ENCODE measurements around the gene TTLL8.

Gene TTLL8

GRCh38 chr22:50061824-50062355, 3.8 kb upstream of the TTLL8 start:
- no peak for TF ChIP-seq TCF12 (IDR thresholded peaks at IDR 0.05; ENCODE audit: low read depth)

GRCh38 chr22:50061141-50061823, 3.2 kb upstream of the TTLL8 start:
- TF ChIP-seq REST (IDR thresholded peaks at IDR 0.05; ENCODE audit: low read depth) = no peak
- TF ChIP-seq FOXM1 (IDR thresholded peaks at IDR 0.05; ENCODE audit: borderline replicate concordance, low read depth) = no peak
- no peak for TF ChIP-seq YY1 (IDR thresholded peaks at IDR 0.05; ENCODE audit: low read depth)
- no peak for TF ChIP-seq TEAD4 (IDR thresholded peaks at IDR 0.05)
- no peak for TF ChIP-seq CREB1 (IDR thresholded peaks at IDR 0.05; ENCODE audit: low read depth)
- no peak for TF ChIP-seq NFIC (IDR thresholded peaks at IDR 0.05)
- TF ChIP-seq TCF12 (IDR thresholded peaks at IDR 0.05; ENCODE audit: low read depth) = no peak
- no peak for TF ChIP-seq EP300 (IDR thresholded peaks at IDR 0.05; ENCODE audit: borderline replicate concordance)
- no peak for TF ChIP-seq MAX (IDR thresholded peaks at IDR 0.05)
- TF ChIP-seq TAF1 (IDR thresholded peaks at IDR 0.05; ENCODE audit: low read depth) = no peak
- no peak for TF ChIP-seq CEBPB (IDR thresholded peaks at IDR 0.05)
- no peak for TF ChIP-seq EGR1 (IDR thresholded peaks at IDR 0.05)
- TF ChIP-seq RAD21 (IDR thresholded peaks at IDR 0.05; ENCODE audit: low read depth) = no peak
- TF ChIP-seq ZBTB7A (IDR thresholded peaks at IDR 0.05; ENCODE audit: low read depth) = no peak
- no peak for TF ChIP-seq USF1 (IDR thresholded peaks at IDR 0.05)

- TF ChIP-seq ZBTB7A (IDR thresholded peaks at IDR 0.05; ENCODE audit: low read depth) = no peak
- TF ChIP-seq FOXM1 (IDR thresholded peaks at IDR 0.05; ENCODE audit: borderline replicate concordance, low read depth) = no peak
- TF ChIP-seq TAF1 (IDR thresholded peaks at IDR 0.05; ENCODE audit: low read depth) = no peak
Measured at GRCh38 chr22:50060441-50061140, 2.5 kb upstream of the TTLL8 start.

- TF ChIP-seq TCF12 (IDR thresholded peaks at IDR 0.05; ENCODE audit: low read depth) (no peak), EGR1 (IDR thresholded peaks at IDR 0.05) (no peak), RAD21 (IDR thresholded peaks at IDR 0.05; ENCODE audit: low read depth) (no peak), FOXM1 (IDR thresholded peaks at IDR 0.05; ENCODE audit: borderline replicate concordance, low read depth) (no peak), REST (IDR thresholded peaks at IDR 0.05; ENCODE audit: low read depth) (no peak), CREB1 (IDR thresholded peaks at IDR 0.05; ENCODE audit: low read depth) (no peak), TAF1 (IDR thresholded peaks at IDR 0.05; ENCODE audit: low read depth) (no peak), CEBPB (IDR thresholded peaks at IDR 0.05) (no peak), EP300 (IDR thresholded peaks at IDR 0.05; ENCODE audit: borderline replicate concordance) (no peak), TEAD4 (IDR thresholded peaks at IDR 0.05) (no peak), YY1 (IDR thresholded peaks at IDR 0.05; ENCODE audit: low read depth) (no peak)
Measured at GRCh38 chr22:50059881-50060262, 1.8 kb upstream of the TTLL8 start.

- no peak for TF ChIP-seq USF1 (IDR thresholded peaks at IDR 0.05)
- no peak for TF ChIP-seq REST (IDR thresholded peaks at IDR 0.05; ENCODE audit: low read depth)
- TF ChIP-seq ZBTB7A (IDR thresholded peaks at IDR 0.05; ENCODE audit: low read depth) = 0 out of 2 replicates have a peak, but pooled peaks have one; percentile 38
- no peak for TF ChIP-seq MAX (IDR thresholded peaks at IDR 0.05)
Measured at GRCh38 chr22:50058906-50059880, 1.1 kb upstream of the TTLL8 start.
